Raji (cell line): ENCODE results near the gene PDZK1.

Experiments used
- POLR2A ChIP-seq: IDR thresholded peaks from 2 replicates; pipeline ENCODE4 v1.6.1; 2011; ENCODE audit warnings: low read depth, low read length, control low read depth; ENCODE audit not compliant: insufficient read depth

PDZK1 gene

GRCh38 chr1:145707183-145707867 lies at the start of gene PDZK1:
TSS of gene PDZK1 (minus strand) at chr1:145707368. CDS start at chr1:145688021, 19,347 bp downstream.
- no peak for TF ChIP-seq POLR2A

GRCh38 chr1:145751491-145752037 lies 44.4 kb upstream of the PDZK1 start:
- TF ChIP-seq POLR2A: no peak

GRCh38 chr1:145750426-145750825 lies 43.3 kb upstream of the PDZK1 start:
- no peak for TF ChIP-seq POLR2A

GRCh38 chr1:145747398-145748247 lies 40.5 kb upstream of the PDZK1 start:
- no peak for TF ChIP-seq POLR2A

- TF ChIP-seq POLR2A: no peak
These were observed 33.1 kb upstream of the PDZK1 start for GRCh38 chr1:145740269-145740668.

GRCh38 chr1:145736191-145736590 lies 29.0 kb upstream of the PDZK1 start:
- no peak for TF ChIP-seq POLR2A

GRCh38 chr1:145730900-145731299 lies 23.7 kb upstream of the PDZK1 start:
- TF ChIP-seq POLR2A: no peak

GRCh38 chr1:145730467-145730866 lies 23.3 kb upstream of the PDZK1 start:
- no peak for TF ChIP-seq POLR2A

GRCh38 chr1:145729666-145730436 lies 22.7 kb upstream of the PDZK1 start:
- no peak for TF ChIP-seq POLR2A

GRCh38 chr1:145729196-145729595 lies 22.0 kb upstream of the PDZK1 start:
- TF ChIP-seq POLR2A: no peak

- no peak for TF ChIP-seq POLR2A
These were observed 13.9 kb upstream of the PDZK1 start for GRCh38 chr1:145720878-145721671.

GRCh38 chr1:145720556-145720877 lies 13.3 kb upstream of the PDZK1 start:
- TF ChIP-seq POLR2A: no peak

GRCh38 chr1:145719230-145720079 lies 12.3 kb upstream of the PDZK1 start, which contains the start of gene CD160:
TSS of gene CD160 (plus strand) at chr1:145719499. CDS start at chr1:145728328, 8,829 bp downstream.
- TF ChIP-seq POLR2A: no peak

GRCh38 chr1:145717833-145718232 lies 10.7 kb upstream of the PDZK1 start:
- TF ChIP-seq POLR2A: no peak
